Mesenchymal stem cell (in vitro differentiated cells and primary cell): Measurements from ENCODE around the gene ERG.

Experiments used
- DNase-seq: peaks from one replicate; pipeline ENCODE4 v3.0.0-alpha.2; 2013
- H2AFZ ChIP-seq: one replicate; pipeline ENCODE4 v1.6.1; 2013; ENCODE audit warnings: low read depth, mild to moderate bottlenecking, control low read depth, inconsistent platforms, low read length, moderate library complexity
- H2AK5ac ChIP-seq: 2 replicates; pipeline ENCODE4 v1.6.1; 2013; ENCODE audit warnings: low read length, moderate library complexity, mild to moderate bottlenecking, inconsistent platforms; ENCODE audit not compliant: severe bottlenecking
- H2BK120ac ChIP-seq: one replicate; pipeline ENCODE4 v1.6.1; 2013; ENCODE audit warnings: low read depth, mild to moderate bottlenecking, inconsistent platforms, low read length, moderate library complexity
- H2BK12ac ChIP-seq, 2 experiments: one replicate each; pipeline ENCODE4 v1.6.1; 2013; ENCODE audit warnings: inconsistent platforms in 2 of 2, low read length in 2 of 2, mild to moderate bottlenecking in 2 of 2, moderate library complexity in 2 of 2, control low read depth in 1 of 2
- H2BK15ac ChIP-seq: one replicate; pipeline ENCODE4 v1.6.1; 2013; ENCODE audit warnings: mild to moderate bottlenecking, low read depth, inconsistent platforms; ENCODE audit not compliant: poor library complexity, severe bottlenecking
- H2BK5ac ChIP-seq: 2 replicates; pipeline ENCODE4 v1.6.1; 2013; ENCODE audit warnings: low read depth, mild to moderate bottlenecking, low read length, control low read depth, inconsistent platforms; ENCODE audit not compliant: poor library complexity, severe bottlenecking
- H3K14ac ChIP-seq, 2 experiments: one replicate each; pipeline ENCODE4 v1.6.1; 2013; ENCODE audit warnings: inconsistent platforms in 2 of 2, low read length in 2 of 2, control low read depth in 1 of 2, mild to moderate bottlenecking in 1 of 2, moderate library complexity in 1 of 2
- H3K18ac ChIP-seq, 2 experiments: one replicate each; pipeline ENCODE4 v1.6.1; 2013; ENCODE audit warnings: inconsistent platforms in 2 of 2, low read length in 2 of 2, control low read depth in 1 of 2, low read depth in 1 of 2, mild to moderate bottlenecking in 1 of 2
- H3K23ac ChIP-seq, 2 experiments: one replicate each; pipeline ENCODE4 v1.6.1; 2013; ENCODE audit warnings: inconsistent platforms in 2 of 2, low read length in 2 of 2, mild to moderate bottlenecking in 2 of 2, moderate library complexity in 2 of 2, control low read depth in 1 of 2
- H3K27ac ChIP-seq: 2 replicates; pipeline ENCODE4 v1.5.1; 2013; ENCODE audit warnings: mild to moderate bottlenecking, moderate library complexity, low read length, control low read depth, inconsistent platforms; ENCODE audit not compliant: poor library complexity, severe bottlenecking
- H3K27me3 ChIP-seq, 2 experiments: 2 replicates each; pipeline versions ENCODE4 v1.6.1 to v1.7.0; 2013; ENCODE audit warnings: low read length in 2 of 2, mild to moderate bottlenecking in 2 of 2, moderate library complexity in 2 of 2, control low read depth in 1 of 2, inconsistent platforms in 1 of 2; ENCODE audit not compliant: control insufficient read depth in 1 of 2, insufficient read depth in 1 of 2
- H3K36me3 ChIP-seq, 2 experiments: 2 replicates each; pipeline versions ENCODE4 v1.6.1 to v1.7.0; 2013; ENCODE audit warnings: low read length in 2 of 2, control low read depth in 1 of 2, inconsistent platforms in 1 of 2, low read depth in 1 of 2, mild to moderate bottlenecking in 1 of 2; ENCODE audit not compliant: insufficient read depth in 2 of 2, control insufficient read depth in 1 of 2
- H3K4ac ChIP-seq, 2 experiments: one replicate each; pipeline ENCODE4 v1.6.1; 2013; ENCODE audit warnings: inconsistent platforms in 2 of 2, low read length in 2 of 2, mild to moderate bottlenecking in 2 of 2, moderate library complexity in 2 of 2, control low read depth in 1 of 2, low read depth in 1 of 2
- H3K4me1 ChIP-seq: 2 replicates; pipeline ENCODE4 v1.6.1; 2013; ENCODE audit warnings: low read depth, low read length, control low read depth; ENCODE audit not compliant: control insufficient read depth, insufficient read depth
- H3K4me2 ChIP-seq: 2 replicates; pipeline ENCODE4 v1.6.1; 2013; ENCODE audit warnings: low read length, mild to moderate bottlenecking, inconsistent platforms; ENCODE audit not compliant: poor library complexity, severe bottlenecking
- H3K4me3 ChIP-seq, 2 experiments: 2 replicates each; pipeline versions ENCODE4 v1.5.1 to v1.7.0; 2013; ENCODE audit warnings: low read length in 2 of 2, mild to moderate bottlenecking in 2 of 2, control low read depth in 1 of 2, low read depth in 1 of 2; ENCODE audit not compliant: insufficient read depth in 1 of 2
- H3K79me1 ChIP-seq: replicated peaks from 2 replicates; pipeline ENCODE4 v1.6.1; 2013; ENCODE audit warnings: mild to moderate bottlenecking, control low read depth, low read length, inconsistent platforms; ENCODE audit not compliant: poor library complexity, severe bottlenecking
- H3K9ac ChIP-seq: 2 replicates; pipeline ENCODE4 v1.7.0; 2013; ENCODE audit warnings: mild to moderate bottlenecking, low read length, moderate library complexity
- H3K9me3 ChIP-seq: 2 replicates; pipeline ENCODE4 v1.7.0; 2013; ENCODE audit warnings: mild to moderate bottlenecking, low read length; ENCODE audit not compliant: control insufficient read depth
- H4K8ac ChIP-seq: one replicate; pipeline ENCODE4 v1.6.1; 2013; ENCODE audit warnings: inconsistent platforms, mild to moderate bottlenecking, low read length, moderate library complexity
- H4K91ac ChIP-seq: one replicate; pipeline ENCODE4 v1.6.1; 2013; ENCODE audit warnings: mild to moderate bottlenecking, low read length, inconsistent platforms
- WGBS: methylation state at CpG from one replicate; pipeline ENCODE4 v1.1.7; 2013; ENCODE audit warnings: mixed read lengths; 5-methylcytosine and 5-hydroxymethylcytosine counted together

The ERG gene

GRCh38 chr21:38534591-38534990 is 36.3 kb upstream of the ERG start:
- H3K4me3 ChIP-seq, result no peak overlapping the region
- H3K9me3 ChIP-seq, result no peaks in the 10 kb centered on the region
- no peaks in the 10 kb centered on the region for H3K4me1 ChIP-seq
- no peak for DNase-seq
- H3K14ac ChIP-seq, result no peak overlapping the region
- H3K9ac ChIP-seq, result no peak overlapping the region
- no peak overlapping the region for H3K23ac ChIP-seq
- no peak overlapping the region for H2BK15ac ChIP-seq
- H3K18ac ChIP-seq, result no peak overlapping the region
- no peaks in the 10 kb centered on the region for H3K36me3 ChIP-seq
- no peak overlapping the region for H2AFZ ChIP-seq
- H3K4ac ChIP-seq, result no peak overlapping the region
- peaks cover 8 to 9% of the 10 kb centered on the region in 2 experiments for H3K27me3 ChIP-seq
- no peak overlapping the region for H4K91ac ChIP-seq
- no peak overlapping the region for H3K4me2 ChIP-seq
- WGBS, result 100% methylated on average over 1 of the region's 3 CpGs
- no peak overlapping the region for H3K27ac ChIP-seq
- H2AK5ac ChIP-seq, result no peak overlapping the region
- no peak overlapping the region for H2BK5ac ChIP-seq
- no peak overlapping the region for H2BK12ac ChIP-seq
- H2BK120ac ChIP-seq, result no peak overlapping the region
- H3K79me1 ChIP-seq, result no peaks in the 10 kb centered on the region
- H4K8ac ChIP-seq, result no peak overlapping the region

GRCh38 chr21:38533887-38534286 is 35.6 kb upstream of the ERG start:
- Histone ChIP-seq H3K27ac (no peak overlapping the region), H4K91ac (no peak overlapping the region), H2BK15ac (no peak overlapping the region), H3K27me3 (peaks cover 8 to 9% of the 10 kb centered on the region in 2 experiments), H3K14ac (no peak overlapping the region), H2AK5ac (no peak overlapping the region), H2BK5ac (no peak overlapping the region), H2BK12ac (no peak overlapping the region), H2AFZ (no peak overlapping the region), H3K4me3 (no peak overlapping the region), H3K79me1 (no peaks in the 10 kb centered on the region), H3K9ac (no peak overlapping the region), H4K8ac (no peak overlapping the region), H3K23ac (no peak overlapping the region), H3K18ac (no peak overlapping the region), H3K36me3 (no peaks in the 10 kb centered on the region), H3K4me1 (no peaks in the 10 kb centered on the region), H3K9me3 (no peaks in the 10 kb centered on the region), H3K4ac (no peak overlapping the region), H2BK120ac (no peak overlapping the region), H3K4me2 (no peak overlapping the region)
- DNase-seq, result peak; percentile 1
- 79% methylated on average over 2 of the region's 2 CpGs for WGBS

GRCh38 chr21:38531591-38531990 is 33.3 kb upstream of the ERG start:
- H3K23ac ChIP-seq, result no peak overlapping the region
- no peak overlapping the region for H3K27ac ChIP-seq
- H3K4me2 ChIP-seq, result no peak overlapping the region
- H3K36me3 ChIP-seq, result no peaks in the 10 kb centered on the region
- H2BK15ac ChIP-seq, result no peak overlapping the region
- H2AFZ ChIP-seq, result no peak overlapping the region
- H4K8ac ChIP-seq, result no peak overlapping the region
- no peak overlapping the region for H3K18ac ChIP-seq
- no peaks in the 10 kb centered on the region for H3K4me1 ChIP-seq
- H3K9me3 ChIP-seq, result no peaks in the 10 kb centered on the region
- no peak overlapping the region for H3K4ac ChIP-seq
- H3K4me3 ChIP-seq, result peak overlapping the region in 1 of 2 experiments; percentile 53
- H2BK12ac ChIP-seq, result no peak overlapping the region
- DNase-seq, result no peak
- H2BK120ac ChIP-seq, result no peak overlapping the region
- H3K14ac ChIP-seq, result no peak overlapping the region
- peak overlapping the region; percentile 69 for H3K9ac ChIP-seq
- WGBS, result 90% methylated on average over 4 of the region's 5 CpGs
- H2AK5ac ChIP-seq, result no peak overlapping the region
- no peak overlapping the region for H2BK5ac ChIP-seq
- H4K91ac ChIP-seq, result no peak overlapping the region
- H3K79me1 ChIP-seq, result no peaks in the 10 kb centered on the region
- H3K27me3 ChIP-seq, result peaks cover 9 to 17% of the 10 kb centered on the region in 2 experiments

GRCh38 chr21:38531039-38531541 is 32.8 kb upstream of the ERG start:
- DNase-seq, result no peak
- Histone ChIP-seq H3K23ac (no peak overlapping the region), H3K4me3 (peak overlapping the region in 1 of 2 experiments; percentile 53), H2BK5ac (no peak overlapping the region), H3K9me3 (no peaks in the 10 kb centered on the region), H4K91ac (no peak overlapping the region), H2AFZ (no peak overlapping the region), H3K4me2 (no peak overlapping the region), H3K9ac (peak overlapping the region; percentile 69), H2BK120ac (no peak overlapping the region), H4K8ac (no peak overlapping the region), H2AK5ac (no peak overlapping the region), H2BK15ac (no peak overlapping the region), H2BK12ac (no peak overlapping the region), H3K27me3 (peaks cover 7 to 17% of the 10 kb centered on the region in 2 experiments), H3K4me1 (no peaks in the 10 kb centered on the region), H3K14ac (no peak overlapping the region), H3K4ac (no peak overlapping the region), H3K27ac (no peak overlapping the region), H3K79me1 (no peaks in the 10 kb centered on the region), H3K36me3 (no peaks in the 10 kb centered on the region), H3K18ac (no peak overlapping the region)
- WGBS, result 81% methylated on average over 4 of the region's 5 CpGs
